Measurements from ENCODE around the gene PIAS4. TPM values are rescaled to one million over a fixed set of nuclear protein-coding genes. Genes with fewer than 3 reads are reported as not detected.
A peak's percentile ranks its signal among the peaks of the same experiment; 100 is the strongest.
"Not testable (repeated sequence)": the region's sequence is repeated elsewhere in the genome, so short reads cannot be mapped to it uniquely, and the experiment has no call there.

PIAS4 gene
- total RNA-seq, 1 donor from 2014 or later = 28.8 TPM

DNA sequence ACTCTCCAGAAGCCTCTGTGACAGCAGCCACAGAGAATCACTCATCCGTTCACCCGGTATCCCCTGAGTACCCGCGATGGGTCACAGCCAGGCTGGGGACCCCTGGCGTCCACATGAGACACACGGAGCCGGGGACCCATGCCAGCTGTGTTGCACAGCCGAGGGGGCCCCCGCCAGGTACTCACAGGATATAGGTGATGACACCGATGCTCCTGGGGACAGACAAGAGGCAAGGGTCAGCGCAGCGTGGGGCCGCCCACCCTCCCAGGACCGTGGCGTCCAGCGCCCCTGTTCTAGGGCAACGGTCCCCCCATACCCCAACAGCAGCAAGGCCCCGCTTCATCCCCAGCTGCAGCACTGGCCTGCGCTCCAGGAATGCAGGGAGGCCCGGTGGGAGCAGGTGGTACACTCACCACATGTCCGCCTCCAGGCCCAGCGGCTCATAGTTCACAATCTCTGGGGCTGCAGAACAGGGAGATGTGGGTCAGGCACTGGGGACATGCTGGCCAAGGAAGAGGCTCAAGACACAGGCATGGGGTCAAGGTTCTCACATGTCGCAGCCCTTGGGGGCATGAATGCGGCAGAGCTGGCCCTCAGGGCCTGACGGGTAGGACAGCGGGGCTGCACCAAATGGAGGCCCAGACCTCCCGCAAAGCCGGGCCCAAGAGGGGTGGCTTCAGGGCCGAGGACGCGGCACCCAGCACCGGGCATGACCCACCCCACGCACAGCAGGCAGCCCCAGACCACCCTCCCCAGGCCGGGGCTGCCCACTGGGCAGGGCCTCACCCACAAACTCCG, 43.9 kb upstream of the PIAS4 start:
- DNase-seq (ENCODE audit: extremely low spot score, unreplicated experiment) = no peak
- peaks cover 21% of the 10 kb centered on the region for H3K36me3 Mint-ChIP-seq (ENCODE audit: unreplicated experiment)
- TF ChIP-seq, protein P1, sequence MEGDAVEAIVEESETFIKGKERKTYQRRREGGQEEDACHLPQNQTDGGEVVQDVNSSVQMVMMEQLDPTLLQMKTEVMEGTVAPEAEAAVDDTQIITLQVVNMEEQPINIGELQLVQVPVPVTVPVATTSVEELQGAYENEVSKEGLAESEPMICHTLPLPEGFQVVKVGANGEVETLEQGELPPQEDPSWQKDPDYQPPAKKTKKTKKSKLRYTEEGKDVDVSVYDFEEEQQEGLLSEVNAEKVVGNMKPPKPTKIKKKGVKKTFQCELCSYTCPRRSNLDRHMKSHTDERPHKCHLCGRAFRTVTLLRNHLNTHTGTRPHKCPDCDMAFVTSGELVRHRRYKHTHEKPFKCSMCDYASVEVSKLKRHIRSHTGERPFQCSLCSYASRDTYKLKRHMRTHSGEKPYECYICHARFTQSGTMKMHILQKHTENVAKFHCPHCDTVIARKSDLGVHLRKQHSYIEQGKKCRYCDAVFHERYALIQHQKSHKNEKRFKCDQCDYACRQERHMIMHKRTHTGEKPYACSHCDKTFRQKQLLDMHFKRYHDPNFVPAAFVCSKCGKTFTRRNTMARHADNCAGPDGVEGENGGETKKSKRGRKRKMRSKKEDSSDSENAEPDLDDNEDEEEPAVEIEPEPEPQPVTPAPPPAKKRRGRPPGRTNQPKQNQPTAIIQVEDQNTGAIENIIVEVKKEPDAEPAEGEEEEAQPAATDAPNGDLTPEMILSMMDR (IDR thresholded peaks at IDR 0.05) = no peak
- H3K9me3 Mint-ChIP-seq (ENCODE audit: unreplicated experiment) = no peaks in the 10 kb centered on the region
- H3K4me3 Mint-ChIP-seq (ENCODE audit: unreplicated experiment) = no peak overlapping the region
- no peak overlapping the region for H3K27ac Mint-ChIP-seq (ENCODE audit: unreplicated experiment)
- peaks cover 11% of the 10 kb centered on the region for H3K4me1 Mint-ChIP-seq (ENCODE audit: unreplicated experiment)
- no peaks in the 10 kb centered on the region for H3K27me3 Mint-ChIP-seq (ENCODE audit: unreplicated experiment)

DNA sequence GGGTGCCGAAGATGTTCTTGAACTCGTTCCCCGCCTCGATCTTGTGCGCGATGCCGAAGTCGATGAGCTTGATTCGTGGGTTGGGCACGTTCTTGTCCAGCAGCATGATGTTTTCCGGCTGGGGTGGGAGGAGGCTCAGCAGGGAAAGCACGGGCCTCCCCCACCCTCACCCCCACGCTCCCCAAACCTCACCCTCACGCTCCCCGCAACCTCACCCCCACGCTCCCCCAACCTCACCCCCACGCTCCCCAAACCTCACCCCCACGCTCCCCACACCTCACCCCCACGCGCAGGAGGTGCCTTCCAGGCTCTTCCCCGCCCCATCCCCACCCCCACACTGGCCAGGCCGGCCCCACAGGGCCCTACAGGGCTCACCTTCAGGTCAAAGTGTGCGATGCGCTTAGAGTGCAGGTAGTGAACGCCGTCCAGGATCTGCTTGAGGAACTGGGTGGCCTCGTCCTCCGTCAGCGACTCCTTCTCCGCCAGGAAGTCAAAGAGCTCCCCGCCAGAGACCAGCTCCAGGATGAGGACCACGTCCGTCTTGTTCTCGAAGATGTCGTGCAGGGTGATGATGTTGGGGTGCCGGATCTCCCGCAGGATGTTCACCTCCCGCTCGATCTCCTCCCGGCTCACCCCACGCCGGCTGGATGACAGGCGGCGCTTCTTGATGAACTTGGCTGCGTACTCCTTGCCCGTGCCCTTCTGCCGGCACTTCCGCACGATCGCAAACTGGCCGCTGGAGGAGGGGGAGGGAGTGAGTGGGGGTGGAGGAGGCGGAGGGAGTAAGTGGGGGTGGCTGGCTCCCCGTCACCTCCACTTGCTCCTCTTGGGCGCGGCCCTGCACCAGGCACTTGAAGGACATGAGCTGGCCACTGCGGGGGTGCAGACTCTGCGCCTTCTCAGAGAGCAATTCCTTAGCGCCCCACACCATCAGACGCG, 43.0 kb upstream of the PIAS4 start:
- no peak for DNase-seq (ENCODE audit: extremely low spot score, unreplicated experiment)
- Mint-ChIP-seq H3K9me3 (ENCODE audit: unreplicated experiment) (no peaks in the 10 kb centered on the region), H3K4me3 (ENCODE audit: unreplicated experiment) (no peak overlapping the region), H3K36me3 (ENCODE audit: unreplicated experiment) (peaks cover 21% of the 10 kb centered on the region), H3K4me1 (ENCODE audit: unreplicated experiment) (peaks cover 19% of the 10 kb centered on the region), H3K27ac (ENCODE audit: unreplicated experiment) (no peak overlapping the region), H3K27me3 (ENCODE audit: unreplicated experiment) (no peaks in the 10 kb centered on the region)
- TF ChIP-seq, protein P1 (IDR thresholded peaks at IDR 0.05) = no peak

DNA sequence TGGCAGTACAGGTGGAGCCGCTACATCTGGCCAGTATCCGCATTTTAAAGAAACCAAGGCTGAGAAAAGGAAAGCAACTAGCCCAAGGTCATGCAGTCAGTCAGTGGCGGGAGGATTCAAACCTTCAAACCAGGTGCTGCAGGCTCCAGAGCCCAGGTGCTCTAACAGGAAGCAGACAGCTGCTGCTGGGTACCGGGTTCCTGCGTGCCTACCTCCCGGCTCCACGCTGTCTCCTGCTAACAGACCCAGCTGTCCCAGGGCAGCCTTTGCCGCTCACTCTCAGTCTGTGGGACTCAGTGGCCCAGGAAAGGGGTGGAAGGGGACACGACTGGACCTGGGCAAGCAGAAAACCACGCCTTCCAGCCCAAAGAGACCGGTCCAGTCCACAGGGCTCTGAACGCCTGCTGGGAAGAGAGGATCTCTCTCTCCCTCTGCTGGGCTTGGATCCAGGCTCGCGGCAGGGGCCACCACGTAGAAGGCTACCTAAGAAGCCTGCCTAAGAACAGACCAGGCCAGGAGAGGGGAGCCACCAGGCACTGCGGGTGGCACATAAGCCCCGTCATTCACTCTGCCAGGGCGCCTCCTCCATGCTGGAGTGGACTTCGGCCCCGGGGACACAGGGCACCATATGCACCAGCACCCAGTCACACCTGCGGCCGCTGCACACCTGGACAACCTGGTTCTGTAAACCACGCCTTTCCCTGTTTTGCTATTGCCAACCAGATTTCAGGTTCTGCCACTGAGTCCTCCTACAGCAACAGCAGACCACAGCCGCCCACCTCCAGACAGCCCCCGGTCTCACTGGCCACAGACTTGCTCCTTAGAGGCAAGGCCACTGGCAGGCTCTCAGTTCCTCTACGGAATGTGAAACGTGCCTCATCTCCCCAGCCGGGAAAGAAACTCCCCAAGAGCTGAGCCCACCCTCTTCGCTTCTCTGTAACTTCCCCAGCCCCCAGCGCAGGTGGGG, 41.2 kb upstream of the PIAS4 start:
- H3K4me3 Mint-ChIP-seq (ENCODE audit: unreplicated experiment) = no peak overlapping the region
- no peak overlapping the region for H3K27ac Mint-ChIP-seq (ENCODE audit: unreplicated experiment)

DNA sequence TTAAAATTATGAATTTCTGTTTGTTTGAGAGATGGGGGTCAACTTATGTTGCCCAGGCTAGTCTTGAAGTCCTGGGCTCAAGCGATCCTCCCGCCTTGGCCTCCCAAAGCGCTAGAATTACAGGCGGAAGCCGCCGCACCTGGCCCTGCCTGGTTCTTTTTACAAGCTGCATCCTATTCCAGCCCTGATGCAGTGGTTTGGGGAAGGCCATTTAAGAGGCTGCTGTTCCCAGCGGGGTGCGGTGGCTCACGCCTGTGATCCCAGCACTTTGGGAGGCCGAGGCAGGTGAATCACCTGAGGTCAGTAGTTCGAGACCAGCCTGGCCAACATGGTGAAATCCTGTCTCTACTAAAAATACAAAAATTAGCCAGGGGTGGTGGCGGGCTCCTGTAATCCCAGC, 39.6 kb upstream of the PIAS4 start:
- Mint-ChIP-seq H3K4me3 (ENCODE audit: unreplicated experiment) (peak overlapping the region; percentile 53), H3K36me3 (ENCODE audit: unreplicated experiment) (peaks cover 17% of the 10 kb centered on the region), H3K27ac (ENCODE audit: unreplicated experiment) (peak overlapping the region; percentile 96), H3K4me1 (ENCODE audit: unreplicated experiment) (peaks cover 25% of the 10 kb centered on the region)
- not testable (repeated sequence) for H3K27me3 Mint-ChIP-seq (ENCODE audit: unreplicated experiment); DNase-seq (ENCODE audit: extremely low spot score, unreplicated experiment); H3K9me3 Mint-ChIP-seq (ENCODE audit: unreplicated experiment)

More for the DNA sequence above, 41.2 kb upstream of the PIAS4 start:
- no peaks in the 10 kb centered on the region for H3K9me3 Mint-ChIP-seq (ENCODE audit: unreplicated experiment)
- peaks cover 25% of the 10 kb centered on the region for H3K4me1 Mint-ChIP-seq (ENCODE audit: unreplicated experiment)
- H3K27me3 Mint-ChIP-seq (ENCODE audit: unreplicated experiment) = no peaks in the 10 kb centered on the region
- no peak for DNase-seq (ENCODE audit: extremely low spot score, unreplicated experiment)
- TF ChIP-seq, protein P1 (IDR thresholded peaks at IDR 0.05) = no peak
- H3K36me3 Mint-ChIP-seq (ENCODE audit: unreplicated experiment) = peaks cover 21% of the 10 kb centered on the region

All from osteocyte (in vitro differentiated cells).